ENCODE measurements around the gene NDUFA13.

GRCh38 chr19:19487950-19488874 is 27.8 kb upstream of the NDUFA13 start:
- TF ChIP-seq CTCF (IDR thresholded peaks at IDR 0.05) (no peak), POLR2AphosphoS5 (IDR thresholded peaks at IDR 0.05) (no peak)
